ENCODE results near the gene TMEM161A.

The TMEM161A gene

GRCh38 chr19:19098084-19098702 lies 40.1 kb downstream of the TMEM161A start:
- H3K18ac ChIP-seq (ENCODE audit: low read length), result no peak overlapping the region
- no peaks in the 10 kb centered on the region for H3K4me1 ChIP-seq (ENCODE audit: control insufficient read depth, low read depth, low read length)
- no peak overlapping the region for H4K8ac ChIP-seq (ENCODE audit: low read depth, low read length)
- no peak overlapping the region for H4K5ac ChIP-seq (ENCODE audit: low read length)
- no peaks in the 10 kb centered on the region for H3K36me3 ChIP-seq (ENCODE audit: control insufficient read depth, insufficient read depth, low read length)
- DNase-seq, result no peak
- no peak overlapping the region for H2BK15ac ChIP-seq (replicated peaks; ENCODE audit: low read depth)
- no peak overlapping the region for H3K9ac ChIP-seq (ENCODE audit: low read length)
- no peaks in the 10 kb centered on the region for H3K79me2 ChIP-seq (ENCODE audit: control insufficient read depth, insufficient read depth, low read length)
- no peak overlapping the region for H3K4me3 ChIP-seq (ENCODE audit: low read length)
- H3K4me2 ChIP-seq (ENCODE audit: low read length), result no peak overlapping the region
- no peak overlapping the region for H3K56ac ChIP-seq (ENCODE audit: low read length)
- H3K27ac ChIP-seq (ENCODE audit: low read depth, low read length), result no peak overlapping the region
- no peak overlapping the region for H2AK5ac ChIP-seq (ENCODE audit: low read length)
- H2BK120ac ChIP-seq (ENCODE audit: low read depth, low read length), result no peak overlapping the region
- H3K23ac ChIP-seq (ENCODE audit: low read length), result no peak overlapping the region
- no peak overlapping the region for H3K4ac ChIP-seq (ENCODE audit: low read depth, low read length)
- H3K27me3 ChIP-seq (ENCODE audit: insufficient read depth, low read length, poor library complexity), result no peaks in the 10 kb centered on the region
- no peak overlapping the region for H2BK5ac ChIP-seq (ENCODE audit: low read length)
- no CpG with 5 or more reads among the region's 9 CpGs for WGBS (ENCODE audit: extremely low coverage, insufficient coverage, low lambda C conversion rate)
- H3K79me1 ChIP-seq (ENCODE audit: low read length), result no peaks in the 10 kb centered on the region

- no peak overlapping the region for H3K56ac ChIP-seq (ENCODE audit: low read length)
- WGBS (ENCODE audit: extremely low coverage, insufficient coverage, low lambda C conversion rate), result no CpG with 5 or more reads among the region's 24 CpGs
- H3K27me3 ChIP-seq (ENCODE audit: insufficient read depth, low read length, poor library complexity), result no peaks in the 10 kb centered on the region
- H3K36me3 ChIP-seq (ENCODE audit: control insufficient read depth, insufficient read depth, low read length), result no peaks in the 10 kb centered on the region
- no peak overlapping the region for H3K23ac ChIP-seq (ENCODE audit: low read length)
- H4K5ac ChIP-seq (ENCODE audit: low read length), result no peak overlapping the region
- no peaks in the 10 kb centered on the region for H3K79me1 ChIP-seq (ENCODE audit: low read length)
- H3K27ac ChIP-seq (ENCODE audit: low read depth, low read length), result no peak overlapping the region
- no peak overlapping the region for H2AK5ac ChIP-seq (ENCODE audit: low read length)
- no peak overlapping the region for H4K8ac ChIP-seq (ENCODE audit: low read depth, low read length)
- no peak overlapping the region for H2BK120ac ChIP-seq (ENCODE audit: low read depth, low read length)
- no peak overlapping the region for H3K9ac ChIP-seq (ENCODE audit: low read length)
- no peaks in the 10 kb centered on the region for H3K79me2 ChIP-seq (ENCODE audit: control insufficient read depth, insufficient read depth, low read length)
- no peak overlapping the region for H3K4me3 ChIP-seq (ENCODE audit: low read length)
- no peak for DNase-seq
- no peak overlapping the region for H3K4ac ChIP-seq (ENCODE audit: low read depth, low read length)
- H3K18ac ChIP-seq (ENCODE audit: low read length), result no peak overlapping the region
- H3K4me2 ChIP-seq (ENCODE audit: low read length), result no peak overlapping the region
- no peak overlapping the region for H2BK15ac ChIP-seq (replicated peaks; ENCODE audit: low read depth)
- no peaks in the 10 kb centered on the region for H3K4me1 ChIP-seq (ENCODE audit: control insufficient read depth, low read depth, low read length)
- no peak overlapping the region for H2BK5ac ChIP-seq (ENCODE audit: low read length)
Observed at GRCh38 chr19:19096641-19097627, 41.3 kb downstream of the TMEM161A start.

GRCh38 chr19:19095691-19096090 lies 42.6 kb downstream of the TMEM161A start:
- no CpG with 5 or more reads among the region's 11 CpGs for WGBS (ENCODE audit: extremely low coverage, insufficient coverage, low lambda C conversion rate)
- Histone ChIP-seq H2AK5ac (ENCODE audit: low read length) (no peak overlapping the region), H4K5ac (ENCODE audit: low read length) (no peak overlapping the region), H2BK5ac (ENCODE audit: low read length) (no peak overlapping the region), H3K27ac (ENCODE audit: low read depth, low read length) (no peak overlapping the region), H3K18ac (ENCODE audit: low read length) (no peak overlapping the region), H3K56ac (ENCODE audit: low read length) (no peak overlapping the region), H3K79me1 (ENCODE audit: low read length) (no peaks in the 10 kb centered on the region), H3K4ac (ENCODE audit: low read depth, low read length) (no peak overlapping the region), H3K4me1 (ENCODE audit: control insufficient read depth, low read depth, low read length) (no peaks in the 10 kb centered on the region), H3K4me3 (ENCODE audit: low read length) (no peak overlapping the region), H3K27me3 (ENCODE audit: insufficient read depth, low read length, poor library complexity) (no peaks in the 10 kb centered on the region), H3K9ac (ENCODE audit: low read length) (no peak overlapping the region), H3K36me3 (ENCODE audit: control insufficient read depth, insufficient read depth, low read length) (no peaks in the 10 kb centered on the region), H3K79me2 (ENCODE audit: control insufficient read depth, insufficient read depth, low read length) (no peaks in the 10 kb centered on the region), H3K23ac (ENCODE audit: low read length) (no peak overlapping the region), H2BK120ac (ENCODE audit: low read depth, low read length) (no peak overlapping the region), H2BK15ac (replicated peaks; ENCODE audit: low read depth) (no peak overlapping the region), H4K8ac (ENCODE audit: low read depth, low read length) (no peak overlapping the region), H3K4me2 (ENCODE audit: low read length) (no peak overlapping the region)
- DNase-seq, result no peak

- Histone ChIP-seq H2BK15ac (replicated peaks; ENCODE audit: low read depth) (no peak overlapping the region), H3K18ac (ENCODE audit: low read length) (no peak overlapping the region), H3K9ac (ENCODE audit: low read length) (no peak overlapping the region), H2BK120ac (ENCODE audit: low read depth, low read length) (no peak overlapping the region), H4K5ac (ENCODE audit: low read length) (no peak overlapping the region), H3K4me2 (ENCODE audit: low read length) (no peak overlapping the region), H3K4me1 (ENCODE audit: control insufficient read depth, low read depth, low read length) (no peaks in the 10 kb centered on the region), H3K27me3 (ENCODE audit: insufficient read depth, low read length, poor library complexity) (no peaks in the 10 kb centered on the region), H3K79me2 (ENCODE audit: control insufficient read depth, insufficient read depth, low read length) (no peaks in the 10 kb centered on the region), H2BK5ac (ENCODE audit: low read length) (no peak overlapping the region), H3K23ac (ENCODE audit: low read length) (no peak overlapping the region), H3K36me3 (ENCODE audit: control insufficient read depth, insufficient read depth, low read length) (no peaks in the 10 kb centered on the region), H3K79me1 (ENCODE audit: low read length) (no peaks in the 10 kb centered on the region), H2AK5ac (ENCODE audit: low read length) (no peak overlapping the region), H4K8ac (ENCODE audit: low read depth, low read length) (no peak overlapping the region), H3K27ac (ENCODE audit: low read depth, low read length) (no peak overlapping the region), H3K4ac (ENCODE audit: low read depth, low read length) (no peak overlapping the region), H3K4me3 (ENCODE audit: low read length) (no peak overlapping the region), H3K56ac (ENCODE audit: low read length) (no peak overlapping the region)
- DNase-seq, result no peak
- WGBS (ENCODE audit: extremely low coverage, insufficient coverage, low lambda C conversion rate), result no CpG with 5 or more reads among the region's 7 CpGs
Observed at GRCh38 chr19:19094513-19094912, 43.8 kb downstream of the TMEM161A start.

GRCh38 chr19:19087676-19088075 lies 50.6 kb downstream of the TMEM161A start:
- H3K79me1 ChIP-seq (ENCODE audit: low read length), result no peaks in the 10 kb centered on the region
- H4K5ac ChIP-seq (ENCODE audit: low read length), result no peak overlapping the region
- H3K23ac ChIP-seq (ENCODE audit: low read length), result no peak overlapping the region
- H3K4me1 ChIP-seq (ENCODE audit: control insufficient read depth, low read depth, low read length), result no peaks in the 10 kb centered on the region
- no peaks in the 10 kb centered on the region for H3K79me2 ChIP-seq (ENCODE audit: control insufficient read depth, insufficient read depth, low read length)
- no peak overlapping the region for H3K56ac ChIP-seq (ENCODE audit: low read length)
- H2BK5ac ChIP-seq (ENCODE audit: low read length), result no peak overlapping the region
- H2BK120ac ChIP-seq (ENCODE audit: low read depth, low read length), result no peak overlapping the region
- H3K4me2 ChIP-seq (ENCODE audit: low read length), result no peak overlapping the region
- H3K27ac ChIP-seq (ENCODE audit: low read depth, low read length), result no peak overlapping the region
- no CpG with 5 or more reads among the region's 2 CpGs for WGBS (ENCODE audit: extremely low coverage, insufficient coverage, low lambda C conversion rate)
- H3K4me3 ChIP-seq (ENCODE audit: low read length), result no peak overlapping the region
- no peak overlapping the region for H3K18ac ChIP-seq (ENCODE audit: low read length)
- no peak overlapping the region for H2BK15ac ChIP-seq (replicated peaks; ENCODE audit: low read depth)
- H3K9ac ChIP-seq (ENCODE audit: low read length), result no peak overlapping the region
- H2AK5ac ChIP-seq (ENCODE audit: low read length), result no peak overlapping the region
- no peaks in the 10 kb centered on the region for H3K36me3 ChIP-seq (ENCODE audit: control insufficient read depth, insufficient read depth, low read length)
- H3K27me3 ChIP-seq (ENCODE audit: insufficient read depth, low read length, poor library complexity), result no peaks in the 10 kb centered on the region
- DNase-seq, result no peak
- no peak overlapping the region for H4K8ac ChIP-seq (ENCODE audit: low read depth, low read length)
- H3K4ac ChIP-seq (ENCODE audit: low read depth, low read length), result no peak overlapping the region

Data from mesendoderm (in vitro differentiated cells).